G401 (cell line): ENCODE data around the gene PDS5B. TPM values are rescaled to one million over a fixed set of nuclear protein-coding genes. Genes with fewer than 3 reads are reported as not detected.
"Not testable (repeated sequence)": the region's sequence is repeated elsewhere in the genome, so short reads cannot be mapped to it uniquely, and the experiment has no call there.

Source experiments
- DNase-seq: peaks from one replicate; pipeline ENCODE4 v3.0.0-alpha.2; 2015; ENCODE audit warnings: low spot score
- in situ Hi-C: cut with HindIII; loops from 2 replicates; pipeline ENCODE4 v1.10.0; 2016; ENCODE audit warnings: low sequenced_read_pairs, mixed read lengths
- total RNA-seq: library from RNA; depleted of rRNA; stranded (reverse); fragments of >200 nt; shearing (Covaris generic); gene quantifications from 2 replicates; pipeline ENCODE4 v1.2.3, GENCODE V29; 2014; rRNA removed

PDS5B gene
- total RNA-seq, 1 experiment from 2014 or later = 15.1 TPM

DNA sequence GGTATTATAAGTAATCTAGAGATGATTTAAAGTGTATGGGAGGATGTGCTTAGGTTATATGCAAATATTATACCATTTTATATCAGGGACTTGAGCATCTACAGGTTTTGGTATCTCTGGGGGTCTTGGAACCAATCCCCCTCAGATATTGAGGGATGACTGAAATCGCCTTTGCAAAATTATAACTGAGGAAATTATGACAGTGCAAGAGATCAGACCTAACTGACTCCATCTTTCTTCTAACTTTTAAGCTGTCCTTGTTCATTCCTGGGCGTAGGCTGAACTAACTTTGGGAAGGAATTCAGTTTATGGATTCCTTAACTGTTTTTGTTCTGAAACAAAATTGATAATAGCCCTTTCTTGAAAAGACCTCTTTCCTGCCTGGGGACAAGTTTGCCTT, 239.2 kb downstream of the PDS5B start:
- in situ Hi-C loops = no loop called here
- DNase-seq = no peak

DNA sequence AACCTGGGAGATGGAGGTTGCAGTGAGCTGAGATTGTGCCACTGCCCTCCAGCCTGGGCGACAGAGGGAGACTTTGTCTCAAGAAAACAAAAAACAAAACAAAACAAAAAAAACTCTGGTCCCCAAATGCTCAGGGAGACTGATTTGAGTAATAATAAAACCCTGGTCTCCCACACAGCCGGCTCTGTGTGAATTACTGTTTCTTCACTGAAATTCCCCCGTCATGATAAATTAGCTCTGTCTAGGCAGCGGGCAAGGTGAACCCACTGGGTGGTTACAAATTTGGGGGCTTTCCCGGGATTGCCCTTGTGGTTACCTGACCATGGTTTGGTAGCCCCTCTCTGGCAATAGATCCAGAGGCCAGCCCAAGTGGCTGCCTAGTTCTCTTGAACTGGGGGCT, 240.1 kb downstream of the PDS5B start:
- DNase-seq, in situ Hi-C loops: not testable (repeated sequence)

Other genes starting within 250 kb of the PDS5B start
- 0.47 and 0.80 TPM in 2 replicates for gene N4BP2L1, start 158.3 kb upstream of the PDS5B start, total RNA-seq
- gene N4BP2L2, start 47.7 kb upstream of the PDS5B start, total RNA-seq = 54.3 and 72.8 TPM in 2 replicates